PC-9 (cell line): ENCODE measurements around the gene PAK3.

ENCODE experiments used
- EZH2 ChIP-seq: fragments of 200-600 bp; sonication (generic); IDR thresholded peaks from 2 replicates; pipeline ENCODE4 v1.8.0; 2017; ENCODE audit warnings: antibody characterized with exemption, low read depth
- TF ChIP-seq, protein P1 (sequence below): fragments of 200-600 bp; sonication (generic); conservative IDR thresholded peaks from 2 replicates; pipeline ENCODE4 v1.6.1; 2017; ENCODE audit warnings: mixed run types, antibody characterized with exemption, mild to moderate bottlenecking, moderate library complexity

DNA sequence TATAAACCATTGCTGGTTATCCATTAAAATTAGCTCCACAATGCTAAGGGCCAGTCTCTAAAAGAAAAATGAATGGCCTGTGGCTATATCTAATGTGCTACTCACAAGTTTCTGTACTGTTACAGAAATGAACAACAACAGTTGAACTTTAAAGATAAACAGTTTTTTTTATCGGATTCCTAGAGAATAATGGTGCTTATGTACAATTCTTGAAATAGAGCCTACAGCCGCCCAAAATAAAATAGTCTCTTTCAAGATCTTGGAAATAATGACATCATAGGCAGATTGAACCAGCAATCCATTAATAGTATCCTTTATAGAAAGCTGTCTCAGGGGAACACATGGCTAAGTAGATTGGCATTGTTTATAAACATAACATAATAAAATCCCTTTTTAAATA, 23.4 kb downstream of the PAK3 start:
- TF ChIP-seq EZH2, result no peak
- TF ChIP-seq, protein P1, sequence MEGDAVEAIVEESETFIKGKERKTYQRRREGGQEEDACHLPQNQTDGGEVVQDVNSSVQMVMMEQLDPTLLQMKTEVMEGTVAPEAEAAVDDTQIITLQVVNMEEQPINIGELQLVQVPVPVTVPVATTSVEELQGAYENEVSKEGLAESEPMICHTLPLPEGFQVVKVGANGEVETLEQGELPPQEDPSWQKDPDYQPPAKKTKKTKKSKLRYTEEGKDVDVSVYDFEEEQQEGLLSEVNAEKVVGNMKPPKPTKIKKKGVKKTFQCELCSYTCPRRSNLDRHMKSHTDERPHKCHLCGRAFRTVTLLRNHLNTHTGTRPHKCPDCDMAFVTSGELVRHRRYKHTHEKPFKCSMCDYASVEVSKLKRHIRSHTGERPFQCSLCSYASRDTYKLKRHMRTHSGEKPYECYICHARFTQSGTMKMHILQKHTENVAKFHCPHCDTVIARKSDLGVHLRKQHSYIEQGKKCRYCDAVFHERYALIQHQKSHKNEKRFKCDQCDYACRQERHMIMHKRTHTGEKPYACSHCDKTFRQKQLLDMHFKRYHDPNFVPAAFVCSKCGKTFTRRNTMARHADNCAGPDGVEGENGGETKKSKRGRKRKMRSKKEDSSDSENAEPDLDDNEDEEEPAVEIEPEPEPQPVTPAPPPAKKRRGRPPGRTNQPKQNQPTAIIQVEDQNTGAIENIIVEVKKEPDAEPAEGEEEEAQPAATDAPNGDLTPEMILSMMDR, result no peak
